Naive B cell (primary cell): ENCODE measurements around the gene KRT7. TPM values are rescaled to one million over a fixed set of nuclear protein-coding genes. Genes with fewer than 3 reads are reported as not detected.
"Not testable (repeated sequence)": the region's sequence is repeated elsewhere in the genome, so short reads cannot be mapped to it uniquely, and the experiment has no call there.

Source experiments
- ATAC-seq, 2 donors: fragments of 150-1000 bp; cut with Tn5 transposase; 2 replicates each; pipeline ENCODE4 v1.10.0; 2021; ENCODE audit warnings: low read depth in 2 of 2, mild to moderate bottlenecking in 2 of 2, moderate library complexity in 2 of 2
- DNase-seq: peaks from one replicate; pipeline ENCODE4 v3.0.0; 2022
- H3K27ac Mint-ChIP-seq, 6 donors: one replicate each; pipeline ENCODE4 v1.8.0; 2020 to 2022; ENCODE audit warnings: mild to moderate bottlenecking in 6 of 6, mixed read lengths in 6 of 6, moderate library complexity in 5 of 6, inconsistent platforms in 2 of 6
- H3K27me3 Mint-ChIP-seq, 3 donors: one replicate each; pipeline ENCODE4 v1.8.0; 2021 to 2022; ENCODE audit warnings: mixed read lengths in 3 of 3, mild to moderate bottlenecking in 1 of 3
- H3K36me3 Mint-ChIP-seq, 2 donors: one replicate each; pipeline ENCODE4 v1.8.0; 2020 to 2022; ENCODE audit warnings: mixed read lengths in 2 of 2, inconsistent platforms in 1 of 2, mild to moderate bottlenecking in 1 of 2
- H3K4me1 Mint-ChIP-seq, 3 donors: one replicate each; pipeline ENCODE4 v1.8.0; 2020 to 2022; ENCODE audit warnings: mixed read lengths in 3 of 3, inconsistent platforms in 1 of 3, mild to moderate bottlenecking in 1 of 3, moderate library complexity in 1 of 3
- H3K4me3 Mint-ChIP-seq, 8 donors: one replicate each; pipeline ENCODE4 v1.8.0; 2020 to 2022; ENCODE audit warnings: mild to moderate bottlenecking in 8 of 8, mixed read lengths in 8 of 8, moderate library complexity in 8 of 8, inconsistent platforms in 2 of 8
- H3K9me3 Mint-ChIP-seq, 7 donors: one replicate each; pipeline ENCODE4 v1.8.0; 2020 to 2022; ENCODE audit warnings: mixed read lengths in 7 of 7, mild to moderate bottlenecking in 5 of 7, inconsistent platforms in 2 of 7, moderate library complexity in 1 of 7
- polyA plus RNA-seq, 6 donors: library from polyadenylated mRNA; unstranded; fragments of 300-500 nt; fragmentation: Illumina TruSeq; gene quantifications; one replicate each; pipeline ENCODE4 v1.2.3, GENCODE V29; 2021; ENCODE audit warnings: low read depth in 6 of 6

The KRT7 gene
- polyA plus RNA-seq, 6 donors from 2014 or later = not detected

GRCh38 chr12:52287816-52288805, 55.1 kb downstream of the KRT7 start:
- Mint-ChIP-seq H3K27me3 (peaks cover 4 to 25% (median 18%) of the 10 kb centered on the region in 3 donors), H3K4me3 (peak overlapping the region in 1 of 8 donors; percentile 57)
- H3K27ac Mint-ChIP-seq, H3K9me3 Mint-ChIP-seq, DNase-seq, H3K36me3 Mint-ChIP-seq, ATAC-seq, H3K4me1 Mint-ChIP-seq: not testable (repeated sequence)

GRCh38 chr12:52290483-52291134, 57.6 kb downstream of the KRT7 start:
- not testable (repeated sequence) for H3K4me3 Mint-ChIP-seq, H3K9me3 Mint-ChIP-seq, DNase-seq, H3K27ac Mint-ChIP-seq, H3K4me1 Mint-ChIP-seq, H3K36me3 Mint-ChIP-seq, ATAC-seq
- peaks cover 11 to 34% (median 31%) of the 10 kb centered on the region in 3 donors for H3K27me3 Mint-ChIP-seq

GRCh38 chr12:52291267-52291935, 58.4 kb downstream of the KRT7 start, which contains the start of gene KRT81:
KRT81 (minus strand) TSS chr12:52291534; CDS start chr12:52291465, 69 bp downstream.
- H3K27ac Mint-ChIP-seq = no peak within 1 kb of the TSS
- ATAC-seq (no peak), DNase-seq (no peak)
- H3K36me3 Mint-ChIP-seq = no peaks in the 10 kb centered on the region
- H3K9me3 Mint-ChIP-seq = peaks cover 0 to 5% (median 0%) of the 10 kb centered on the region in 7 donors
- peaks cover 0 to 6% (median 2%) of the 10 kb centered on the region in 3 donors for H3K4me1 Mint-ChIP-seq
- peaks cover 16 to 39% (median 37%) of the 10 kb centered on the region in 3 donors for H3K27me3 Mint-ChIP-seq
- no peak within 1 kb of the TSS for H3K4me3 Mint-ChIP-seq

- Mint-ChIP-seq H3K4me1 (no peaks in the 10 kb centered on the region), H3K9me3 (peaks cover 0 to 5% (median 0%) of the 10 kb centered on the region in 7 donors), H3K36me3 (no peaks in the 10 kb centered on the region), H3K27me3 (peaks cover 25 to 44% (median 40%) of the 10 kb centered on the region in 3 donors), H3K4me3 (no peak overlapping the region), H3K27ac (no peak overlapping the region)
- ATAC-seq = no peak
- DNase-seq = no peak
Observed at GRCh38 chr12:52293926-52294325, 60.9 kb downstream of the KRT7 start.

- Mint-ChIP-seq H3K27ac (no peak overlapping the region), H3K4me3 (no peak overlapping the region), H3K36me3 (no peaks in the 10 kb centered on the region), H3K27me3 (peaks cover 25 to 48% (median 40%) of the 10 kb centered on the region in 3 donors), H3K4me1 (no peaks in the 10 kb centered on the region), H3K9me3 (peaks cover 0 to 5% (median 0%) of the 10 kb centered on the region in 7 donors)
- no peak for ATAC-seq
- DNase-seq = no peak
Observed at GRCh38 chr12:52294803-52295202, 61.8 kb downstream of the KRT7 start.

- no peak overlapping the region for H3K27ac Mint-ChIP-seq
Observed at GRCh38 chr12:52295663-52296062, 62.6 kb downstream of the KRT7 start.

GRCh38 chr12:52296572-52297215, 63.7 kb downstream of the KRT7 start:
- Mint-ChIP-seq H3K4me3 (no peak overlapping the region), H3K27me3 (peaks cover 31 to 50% (median 50%) of the 10 kb centered on the region in 3 donors), H3K27ac (peak overlapping the region in 1 of 6 donors; percentile 66), H3K9me3 (peaks cover 0 to 5% (median 0%) of the 10 kb centered on the region in 7 donors), H3K4me1 (no peaks in the 10 kb centered on the region), H3K36me3 (no peaks in the 10 kb centered on the region)
- ATAC-seq (no peak), DNase-seq (no peak)

More at GRCh38 chr12:52295663-52296062, 62.6 kb downstream of the KRT7 start:
- Mint-ChIP-seq H3K36me3 (no peaks in the 10 kb centered on the region), H3K4me3 (no peak overlapping the region), H3K4me1 (no peaks in the 10 kb centered on the region), H3K27me3 (peaks cover 25 to 49% (median 48%) of the 10 kb centered on the region in 3 donors), H3K9me3 (peaks cover 0 to 5% (median 0%) of the 10 kb centered on the region in 7 donors)
- ATAC-seq (no peak), DNase-seq (no peak)

Other genes with a start within 250 kb of the KRT7 start
- gene TAMALIN, start 226.3 kb upstream of the KRT7 start, polyA plus RNA-seq = 10 to 100 TPM in 5 of 6 donors, 1 to 10 TPM in 1; 2.9 to 28.7 (median 16.9) TPM
- 10 to 100 TPM in 4 of 6 donors, 1 to 10 TPM in 2; 6.7 to 24.9 (median 12.6) TPM for gene NR4A1, start 181.8 kb upstream of the KRT7 start, polyA plus RNA-seq
- 10 to 100 TPM; 20.1 to 35.5 (median 24.4) TPM for gene ATG101, start 163.3 kb upstream of the KRT7 start, polyA plus RNA-seq
- not detected for gene SMIM41, start 153.5 kb upstream of the KRT7 start, polyA plus RNA-seq
- not detected for gene KRT80, start 41.2 kb upstream of the KRT7 start, polyA plus RNA-seq
- gene KRT86, start 41.4 kb downstream of the KRT7 start, polyA plus RNA-seq = not detected
- not detected for gene KRT81, start 58.3 kb downstream of the KRT7 start, polyA plus RNA-seq
- gene KRT83, start 88.2 kb downstream of the KRT7 start, polyA plus RNA-seq = not detected
- gene KRT85, start 134.2 kb downstream of the KRT7 start, polyA plus RNA-seq = not detected
- not detected for gene KRT84, start 152.4 kb downstream of the KRT7 start, polyA plus RNA-seq
- not detected for gene KRT82, start 173.1 kb downstream of the KRT7 start, polyA plus RNA-seq
- not detected for gene KRT75, start 201.1 kb downstream of the KRT7 start, polyA plus RNA-seq
- not detected for gene KRT6B, start 218.9 kb downstream of the KRT7 start, polyA plus RNA-seq
- gene KRT6C, start 240.6 kb downstream of the KRT7 start, polyA plus RNA-seq = not detected